Right ventricle myocardium superior (tissue), 1 donor: ENCODE results near the gene RNF4. TPM values are rescaled to one million over a fixed set of nuclear protein-coding genes. Genes with fewer than 3 reads are reported as not detected.
"Not testable (repeated sequence)": the region's sequence is repeated elsewhere in the genome, so short reads cannot be mapped to it uniquely, and the experiment has no call there.

Experiments
- ATAC-seq: fragments of 200-7000 bp; cut with Tn5 transposase; one replicate; pipeline ENCODE4 v1.9.1; 2020; ENCODE audit warnings: mild to moderate bottlenecking; ENCODE audit not compliant: poor library complexity
- DNase-seq: peaks from one replicate; pipeline ENCODE4 v3.0.0-alpha.2; 2020
- intact Hi-C: fragments of 100-400 bp; cut with DNase I; formaldehyde crosslinking; loops from one replicate; pipeline ENCODE4 v1.11.2; 2022
- total RNA-seq: library from RNA; stranded (reverse); fragmentation: NEBNext Ultra II Directional; extraction: Animal tissue kit (Norgen Biotek cat#: 25700); gene quantifications from one replicate; pipeline ENCODE4 v1.2.1, GENCODE V29; 2021
- donor health status: DM: no; HTN: yes; CAD: no; lungs with severe emphysema.

Gene RNF4
- total RNA-seq, 1 donor from 2014 or later = 22.3 TPM

- DNase-seq (no peak), ATAC-seq (no peak)
- intact Hi-C loops = no loop called here
These were observed 77.4 kb downstream of the RNF4 start for GRCh38 chr4:2546286-2546823.

- ATAC-seq, intact Hi-C loops: not testable (repeated sequence)
- DNase-seq = peak; percentile 15
These were observed 78.2 kb downstream of the RNF4 start for GRCh38 chr4:2546961-2547691.

DNA sequence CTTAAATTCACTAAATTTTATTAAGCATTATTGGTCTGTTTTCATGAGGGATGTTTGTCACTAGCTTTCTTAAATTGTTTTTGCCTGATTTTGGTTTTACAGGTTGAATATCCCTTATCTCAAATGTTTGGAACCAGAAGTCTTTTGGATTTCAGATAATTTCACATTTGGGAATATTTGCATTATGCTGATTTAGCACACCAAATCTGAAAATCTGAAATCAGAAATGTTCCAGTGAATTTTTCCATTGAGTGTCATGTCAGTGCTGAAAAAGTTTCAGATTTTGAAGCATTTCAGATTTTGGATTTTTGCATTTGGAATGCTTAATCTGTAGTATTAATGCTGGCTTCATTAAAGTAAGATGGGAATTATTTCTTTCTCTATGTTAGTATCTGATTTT lies 82.2 kb downstream of the RNF4 start:
- intact Hi-C loops = no loop called here
- DNase-seq (no peak), ATAC-seq (no peak)

DNA sequence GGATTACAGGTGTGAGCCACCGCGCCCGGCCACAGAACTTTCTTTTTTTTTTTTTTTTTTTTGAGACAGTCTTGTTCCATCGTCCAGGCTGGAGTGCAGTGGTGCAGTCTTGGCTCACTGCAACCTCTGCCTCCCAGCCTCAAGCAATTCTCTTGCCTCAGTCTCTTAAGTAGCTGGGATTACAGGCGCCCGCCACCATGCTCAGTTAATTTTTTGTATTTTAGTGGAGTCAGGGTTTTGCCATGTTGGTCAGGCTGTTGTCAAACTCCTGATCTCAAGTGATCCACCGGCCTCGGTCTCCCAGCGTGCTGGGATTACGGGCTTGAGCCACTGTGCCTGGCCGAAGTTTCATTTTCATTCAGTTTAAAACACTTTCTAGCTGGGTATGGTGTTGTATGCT lies 83.9 kb downstream of the RNF4 start:
- ATAC-seq = no peak
- no peak for DNase-seq
- intact Hi-C loops = no loop called here

GRCh38 chr4:2558301-2558700 lies 89.4 kb downstream of the RNF4 start:
- intact Hi-C loops = no loop called here
- ATAC-seq (no peak), DNase-seq (no peak)

- DNase-seq (no peak), ATAC-seq (peak; percentile 55)
- intact Hi-C loops = no loop called here
These were observed 91.3 kb downstream of the RNF4 start for GRCh38 chr4:2560167-2560566.

Other genes starting within 250 kb of the RNF4 start
- 5.7 TPM for gene HAUS3, start 227.0 kb upstream of the RNF4 start, total RNA-seq
- 2.3 TPM for gene POLN, start 227.0 kb upstream of the RNF4 start, total RNA-seq
- 31.5 TPM for gene MXD4, start 207.0 kb upstream of the RNF4 start, total RNA-seq
- gene ZFYVE28, start 50.5 kb upstream of the RNF4 start, total RNA-seq = 6.7 TPM
- gene CFAP99, start 50.2 kb upstream of the RNF4 start, total RNA-seq = not detected
- gene FAM193A, start 67.5 kb downstream of the RNF4 start, total RNA-seq = 14.5 TPM